GM23338 (cell line): ENCODE data around the gene OGT. TPM values are rescaled to one million over a fixed set of nuclear protein-coding genes. Genes with fewer than 3 reads are reported as not detected.

Experiments
- ATAC-seq: fragments of 200-7000 bp; cut with Tn5 transposase; 3 replicates; pipeline ENCODE4 v1.9.1; 2020
- DNase-seq: peaks from one replicate; pipeline ENCODE4 v3.0.0-alpha.2; 2015; ENCODE audit warnings: low spot score
- H2AFZ ChIP-seq: fragments of 200-600 bp; sonication (generic); 2 replicates; pipeline ENCODE4 v1.8.0; 2016; ENCODE audit warnings: antibody characterized with exemption, mild to moderate bottlenecking, moderate library complexity
- H3F3A ChIP-seq: fragments of 200-600 bp; sonication (generic); replicated peaks from 2 replicates; pipeline ENCODE4 v1.8.0; 2017; ENCODE audit warnings: antibody characterized with exemption, mixed run types, low read depth
- H3K27ac ChIP-seq: fragments of 200-600 bp; sonication (generic); 2 replicates; pipeline ENCODE4 v1.6.1; 2016; ENCODE audit warnings: low read depth
- H3K27me3 ChIP-seq: fragments of 200-600 bp; sonication (generic); 2 replicates; pipeline ENCODE4 v1.8.0; 2016; ENCODE audit warnings: mild to moderate bottlenecking, mixed run types, moderate library complexity; ENCODE audit not compliant: insufficient read depth
- H3K36me3 ChIP-seq: fragments of 200-600 bp; sonication (generic); 2 replicates; pipeline ENCODE4 v1.8.0; 2016; ENCODE audit warnings: mild to moderate bottlenecking; ENCODE audit not compliant: insufficient read depth
- H3K4me1 ChIP-seq: fragments of 200-600 bp; sonication (generic); 2 replicates; pipeline ENCODE4 v1.8.0; 2016; ENCODE audit warnings: mild to moderate bottlenecking, moderate library complexity; ENCODE audit not compliant: insufficient read depth
- H3K4me2 ChIP-seq: fragments of 200-600 bp; sonication (generic); 2 replicates; pipeline ENCODE4 v1.7.1; 2017; ENCODE audit warnings: mixed run types
- H3K4me3 ChIP-seq: fragments of 200-600 bp; sonication (generic); 2 replicates; pipeline ENCODE4 v1.6.1; 2016; ENCODE audit warnings: mixed run types
- H3K79me2 ChIP-seq: fragments of 200-600 bp; sonication (generic); replicated peaks from 2 replicates; pipeline ENCODE4 v1.8.0; 2017; ENCODE audit warnings: mild to moderate bottlenecking; ENCODE audit not compliant: insufficient read depth
- H3K9me2 ChIP-seq: fragments of 200-600 bp; sonication (generic); 2 replicates; pipeline ENCODE4 v1.8.0; 2017; ENCODE audit not compliant: insufficient read depth
- H4K20me1 ChIP-seq: fragments of 200-600 bp; sonication (generic); replicated peaks from 2 replicates; pipeline ENCODE4 v1.8.0; 2017; ENCODE audit warnings: mild to moderate bottlenecking; ENCODE audit not compliant: insufficient read depth
- H3K27ac Mint-ChIP-seq: 2 replicates; pipeline ENCODE4 v1.8.0; 2020; ENCODE audit warnings: inconsistent platforms, mild to moderate bottlenecking, moderate library complexity, mixed read lengths
- H3K27me3 Mint-ChIP-seq: 3 replicates; pipeline ENCODE4 v1.8.0; 2022; ENCODE audit warnings: low read depth, mild to moderate bottlenecking, moderate library complexity, mixed read lengths, inconsistent platforms; ENCODE audit not compliant: insufficient read depth, poor library complexity
- H3K36me3 Mint-ChIP-seq: 3 replicates; pipeline ENCODE4 v1.8.0; 2021; ENCODE audit warnings: low read depth, mild to moderate bottlenecking, inconsistent platforms, moderate library complexity, mixed read lengths
- H3K4me1 Mint-ChIP-seq: 3 replicates; pipeline ENCODE4 v1.8.0; 2020; ENCODE audit warnings: mild to moderate bottlenecking, inconsistent platforms, mixed read lengths
- H3K4me3 Mint-ChIP-seq: 3 replicates; pipeline ENCODE4 v1.8.0; 2021; ENCODE audit warnings: moderate library complexity, mild to moderate bottlenecking, inconsistent platforms, mixed read lengths
- H3K9me3 Mint-ChIP-seq: 3 replicates; pipeline ENCODE4 v1.8.0; 2020; ENCODE audit warnings: moderate library complexity, mild to moderate bottlenecking, inconsistent platforms, mixed read lengths
- CREB1 ChIP-seq: fragments of 250-450 bp; sonication (Bioruptor Pico); IDR thresholded peaks from 2 replicates; pipeline ENCODE4 v1.5.0; 2020; ENCODE audit warnings: low read depth, mild to moderate bottlenecking, moderate library complexity
- ETS1 ChIP-seq: IDR thresholded peaks from 2 replicates; pipeline ENCODE4 v1.6.1; 2016; ENCODE audit warnings: antibody characterized with exemption
- EZH2 ChIP-seq: fragments of 200-600 bp; sonication (generic); IDR thresholded peaks from one replicate; pipeline ENCODE4 v1.8.0; 2017; ENCODE audit warnings: antibody characterized with exemption, mild to moderate bottlenecking, low read depth; ENCODE audit not compliant: unreplicated experiment
- EZH2phosphoT487 ChIP-seq: fragments of 200-600 bp; sonication (generic); IDR thresholded peaks from one replicate; pipeline ENCODE4 v1.8.1; 2018; ENCODE audit warnings: antibody characterized with exemption; ENCODE audit not compliant: unreplicated experiment
- NANOG ChIP-seq: IDR thresholded peaks from 2 replicates; pipeline ENCODE4 v1.6.1; 2016; ENCODE audit warnings: antibody characterized with exemption, borderline replicate concordance
- REST ChIP-seq: IDR thresholded peaks from one replicate; pipeline ENCODE4 v1.6.1; 2018; ENCODE audit warnings: antibody characterized with exemption; ENCODE audit not compliant: unreplicated experiment
- STAT1 ChIP-seq: IDR thresholded peaks from one replicate; pipeline ENCODE4 v1.6.1; 2016; ENCODE audit warnings: antibody characterized with exemption; ENCODE audit not compliant: unreplicated experiment
- ZNF114 ChIP-seq: fragments of 250-450 bp; sonication (Bioruptor Pico); IDR thresholded peaks from 2 replicates; pipeline ENCODE4 v1.5.0; 2020; ENCODE audit warnings: mild to moderate bottlenecking, moderate library complexity
- ZNF462 ChIP-seq: fragments of 250-450 bp; sonication (Bioruptor Pico); IDR thresholded peaks from 2 replicates; pipeline ENCODE4 v1.5.0; 2020; ENCODE audit warnings: mild to moderate bottlenecking, moderate library complexity
- polyA plus RNA-seq: library from polyadenylated mRNA; unstranded; fragments of >200 nt; fragmentation: Nextera tagmentation; extraction: Ambion mirVana; gene quantifications from 2 replicates; pipeline ENCODE4 v1.2.1, GENCODE V29; 2016
- total RNA-seq: library from RNA; depleted of rRNA; stranded (reverse); fragments of >200 nt; shearing (Covaris generic); gene quantifications from 2 replicates; pipeline ENCODE4 v1.2.3, GENCODE V29; 2014

Gene OGT
- total and polyA plus RNA-seq, 2 experiments from 2014 or later = 43.3 to 163 TPM

GRCh38 chrX:71573590-71573989, 40.7 kb downstream of the OGT start (continued):
- no peak for TF ChIP-seq ZNF462 (CRISPR knock-in tag)
- no peak for TF ChIP-seq EZH2
- TF ChIP-seq ZNF114 (CRISPR knock-in tag) = no peak
- no peak for TF ChIP-seq ETS1
- TF ChIP-seq EZH2phosphoT487 = no peak

GRCh38 chrX:71577682-71578081, 44.8 kb downstream of the OGT start:
- Histone ChIP-seq H3K79me2 (0 out of 2 replicates have a peak, but pooled peaks cover 3% of the 10 kb centered on the region), H3K4me2 (no peak overlapping the region), H2AFZ (no peak overlapping the region), H4K20me1 (no peaks in the 10 kb centered on the region), H3K36me3 (peaks cover 3% of the 10 kb centered on the region; the same call in 1 of the 2 replicates), H3K27me3 (no peaks in the 10 kb centered on the region), H3K9me2 (no peaks in the 10 kb centered on the region), H3K4me3 (no peak overlapping the region), H3K27ac (no peak overlapping the region), H3K4me1 (no peaks in the 10 kb centered on the region), H3F3A (no peaks in the 10 kb centered on the region)
- DNase-seq (no peak), ATAC-seq (no peak)
- Mint-ChIP-seq H3K27me3 (peaks cover 7% of the 10 kb centered on the region), H3K27ac (no peak overlapping the region), H3K36me3 (peaks cover 57% of the 10 kb centered on the region), H3K4me1 (peaks cover 5% of the 10 kb centered on the region; the same call in 2 of the 3 replicates), H3K9me3 (no peaks in the 10 kb centered on the region), H3K4me3 (no peak overlapping the region)
- no peak for TF ChIP-seq NANOG
- no peak for TF ChIP-seq EZH2phosphoT487
- TF ChIP-seq STAT1 = no peak
- TF ChIP-seq CREB1 (CRISPR knock-in tag) = no peak
- TF ChIP-seq REST = no peak
- TF ChIP-seq ZNF114 (CRISPR knock-in tag) = no peak
- no peak for TF ChIP-seq ETS1
